BJ (cell line): ENCODE results near the gene ZNF284. TPM values are rescaled to one million over a fixed set of nuclear protein-coding genes. Genes with fewer than 3 reads are reported as not detected.

ENCODE experiments used
- CTCF ChIA-PET: fragments of 350-600 bp; formaldehyde crosslinking; extraction: SDS; loops from one replicate; lab custom pipeline; 2021; ENCODE audit warnings: antibody characterized with exemption, inconsistent platforms; lab: Yijun Ruan, JAX
- POLR2A ChIA-PET: fragments of 300-600 bp; sonication (Branson Sonifier 250); formaldehyde crosslinking; extraction: SDS; loops from one replicate; lab custom pipeline; 2021; ENCODE audit warnings: antibody characterized with exemption; lab: Charles Lee
- DNase-seq: peaks from one replicate; pipeline ENCODE4 v3.0.0-alpha.2; 2011; ENCODE audit warnings: low read depth
- H3K27me3 ChIP-seq: 2 replicates; pipeline ENCODE4 v1.6.0; 2011; ENCODE audit warnings: low read length; ENCODE audit not compliant: control insufficient read depth, insufficient read depth
- H3K36me3 ChIP-seq: 2 replicates; pipeline ENCODE4 v1.5.1; 2011; ENCODE audit warnings: low read length; ENCODE audit not compliant: control insufficient read depth, insufficient read depth
- H3K4me3 ChIP-seq: 2 replicates; pipeline ENCODE4 v1.5.1; 2011; ENCODE audit warnings: low read depth, mild to moderate bottlenecking, control low read depth, low read length
- polyA plus RNA-seq: library from polyadenylated mRNA; depleted of rRNA; stranded (reverse); fragments of >200 nt; gene quantifications from 2 replicates; pipeline ENCODE4 v1.2.3, GENCODE V29; 2011
- TF ChIP-seq, protein P1 (sequence below): IDR thresholded peaks from 2 replicates; pipeline ENCODE4 v1.5.1; 2011; ENCODE audit warnings: low read depth, mild to moderate bottlenecking, control low read depth, inconsistent platforms, low read length, moderate library complexity; ENCODE audit not compliant: insufficient read depth

ZNF284 gene
- polyA plus RNA-seq, 1 experiment = 1.0 TPM

DNA sequence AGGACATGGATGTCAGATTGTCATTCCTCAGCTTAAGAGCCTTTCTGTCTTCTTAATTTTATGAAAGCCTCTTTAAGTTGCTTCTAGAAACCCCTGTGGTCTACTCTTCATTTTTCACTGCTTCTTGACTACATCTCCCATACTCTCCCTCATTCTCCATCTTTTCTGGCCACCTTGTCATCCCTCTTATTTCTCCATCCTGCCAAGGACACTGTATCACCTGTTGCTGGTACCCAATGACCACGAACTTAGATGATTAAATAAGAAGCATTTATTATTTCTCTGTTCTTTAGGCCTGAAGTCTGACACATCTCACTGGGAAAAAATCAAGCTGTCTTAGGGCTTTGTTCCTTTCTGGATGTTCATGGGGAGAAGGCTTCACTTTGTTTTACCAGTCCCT is 10.9 kb upstream of the ZNF284 start:
- peaks cover 20% of the 10 kb centered on the region for H3K36me3 ChIP-seq
- POLR2A ChIA-PET = no interaction called here

DNA sequence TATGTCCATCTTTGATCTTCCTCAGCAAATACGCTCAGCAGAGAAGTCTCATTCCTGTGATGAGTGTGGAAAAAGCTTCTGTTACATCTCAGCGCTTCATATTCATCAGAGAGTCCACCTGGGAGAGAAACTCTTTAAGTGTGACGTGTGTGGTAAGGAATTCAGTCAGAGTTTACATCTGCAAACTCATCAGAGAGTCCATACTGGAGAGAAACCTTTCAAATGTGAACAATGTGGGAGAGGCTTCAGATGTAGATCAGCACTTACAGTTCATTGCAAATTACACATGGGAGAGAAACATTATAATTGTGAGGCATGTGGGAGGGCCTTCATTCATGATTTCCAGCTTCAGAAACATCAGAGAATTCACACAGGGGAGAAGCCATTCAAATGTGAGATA is 5.7 kb upstream of the ZNF284 start:
- Histone ChIP-seq H3K27me3 (no peaks in the 10 kb centered on the region), H3K36me3 (peaks cover 13% of the 10 kb centered on the region), H3K4me3 (no peak overlapping the region)
- TF ChIP-seq, protein P1, sequence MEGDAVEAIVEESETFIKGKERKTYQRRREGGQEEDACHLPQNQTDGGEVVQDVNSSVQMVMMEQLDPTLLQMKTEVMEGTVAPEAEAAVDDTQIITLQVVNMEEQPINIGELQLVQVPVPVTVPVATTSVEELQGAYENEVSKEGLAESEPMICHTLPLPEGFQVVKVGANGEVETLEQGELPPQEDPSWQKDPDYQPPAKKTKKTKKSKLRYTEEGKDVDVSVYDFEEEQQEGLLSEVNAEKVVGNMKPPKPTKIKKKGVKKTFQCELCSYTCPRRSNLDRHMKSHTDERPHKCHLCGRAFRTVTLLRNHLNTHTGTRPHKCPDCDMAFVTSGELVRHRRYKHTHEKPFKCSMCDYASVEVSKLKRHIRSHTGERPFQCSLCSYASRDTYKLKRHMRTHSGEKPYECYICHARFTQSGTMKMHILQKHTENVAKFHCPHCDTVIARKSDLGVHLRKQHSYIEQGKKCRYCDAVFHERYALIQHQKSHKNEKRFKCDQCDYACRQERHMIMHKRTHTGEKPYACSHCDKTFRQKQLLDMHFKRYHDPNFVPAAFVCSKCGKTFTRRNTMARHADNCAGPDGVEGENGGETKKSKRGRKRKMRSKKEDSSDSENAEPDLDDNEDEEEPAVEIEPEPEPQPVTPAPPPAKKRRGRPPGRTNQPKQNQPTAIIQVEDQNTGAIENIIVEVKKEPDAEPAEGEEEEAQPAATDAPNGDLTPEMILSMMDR = no peak
- ChIA-PET POLR2A (no interaction called here), CTCF (no interaction called here)
- no peak for DNase-seq

More for the DNA sequence above, 10.9 kb upstream of the ZNF284 start:
- DNase-seq = no peak
- CTCF ChIA-PET = interaction anchor here (1.0 kb wide), 1 partner anchor 9 kb away, joined by 3 read pairs; no protein-coding TSS in a partner anchor
- TF ChIP-seq, protein P1 = no peak
- Histone ChIP-seq H3K4me3 (no peak overlapping the region), H3K27me3 (no peaks in the 10 kb centered on the region)

DNA sequence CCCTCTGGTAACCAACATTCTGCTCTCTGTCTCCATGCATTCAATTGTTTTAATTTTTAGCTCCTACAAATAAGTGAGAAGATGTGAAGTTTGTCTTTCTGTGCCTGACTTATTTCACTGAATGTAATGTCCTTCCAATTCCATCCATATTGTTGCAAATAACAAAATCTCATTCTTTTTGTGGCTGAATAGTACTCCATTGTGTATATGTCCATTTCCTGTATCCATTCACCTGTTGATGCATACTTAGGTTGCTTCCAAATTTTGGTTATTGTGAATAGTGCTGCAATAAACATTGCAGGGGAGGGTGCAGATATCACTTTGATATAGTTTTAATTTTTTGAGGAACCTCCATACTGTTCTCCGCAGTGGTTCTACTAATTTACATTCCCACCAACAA is 2.5 kb upstream of the ZNF284 start:
- DNase-seq = no peak
- no peak overlapping the region for H3K4me3 ChIP-seq
- TF ChIP-seq, protein P1 = no peak
- ChIA-PET POLR2A (no interaction called here), CTCF (interaction anchor here (1.3 kb wide), 1 partner anchor 10 kb away, joined by 5 read pairs; no protein-coding TSS in a partner anchor)
- no peaks in the 10 kb centered on the region for H3K27me3 ChIP-seq
- peaks cover 6% of the 10 kb centered on the region for H3K36me3 ChIP-seq

DNA sequence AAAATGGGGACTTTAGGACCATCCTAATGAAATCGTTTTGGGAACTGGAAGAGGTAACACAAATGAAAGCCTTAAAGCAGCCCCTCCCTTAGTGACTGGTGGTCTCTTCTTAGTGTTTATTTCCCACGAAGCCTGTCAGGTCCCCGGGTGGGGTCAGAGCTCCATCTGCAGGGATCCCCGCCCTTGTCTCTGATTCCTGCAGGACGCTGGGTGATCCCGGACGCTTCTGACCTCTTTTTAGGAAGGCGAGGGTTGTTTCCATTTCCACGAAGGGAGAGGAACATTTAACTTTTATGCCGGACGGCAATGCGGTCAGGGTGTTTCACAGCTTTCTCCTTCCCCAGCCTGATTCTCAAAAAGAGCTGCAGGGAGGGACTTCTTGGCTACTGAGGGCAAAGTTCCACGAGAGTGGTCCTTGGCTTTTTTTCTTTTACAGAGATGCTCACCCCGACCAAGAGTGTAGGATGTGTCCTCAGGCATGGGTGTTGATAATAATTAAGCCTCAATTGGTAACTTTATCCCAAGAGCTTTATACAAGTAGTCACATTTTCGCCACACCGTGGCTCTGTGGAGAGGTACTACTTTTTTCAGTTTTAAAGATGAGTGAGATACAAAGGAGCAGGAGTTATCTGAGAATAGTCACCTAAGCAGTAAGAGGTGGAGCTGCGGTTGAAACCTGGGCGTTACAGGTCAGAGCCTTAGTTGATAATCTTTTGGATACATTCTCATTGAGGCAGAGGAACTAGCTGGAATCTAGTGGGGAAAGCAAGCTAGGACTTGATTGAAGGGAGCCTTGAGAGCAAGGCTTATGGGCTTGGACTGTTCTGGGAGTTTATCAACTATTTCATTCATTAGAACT is 813 bp downstream of the ZNF284 start:
- POLR2A ChIA-PET = interaction anchor here (0.5 to 0.6 kb wide), 2 partner anchors 41 to 571 kb away, joined by 4 to 8 read pairs; partner anchors contain the start of gene PVR
- no peak for DNase-seq
- H3K36me3 ChIP-seq = peaks cover 2% of the 10 kb centered on the region; the same call in 1 of the 2 replicates
- H3K27me3 ChIP-seq = no peaks in the 10 kb centered on the region
- peak overlapping the region; percentile 73 for H3K4me3 ChIP-seq
- CTCF ChIA-PET = no interaction called here
- TF ChIP-seq, protein P1 = 0 out of 2 replicates have a peak, but pooled peaks have one; percentile 27

DNA sequence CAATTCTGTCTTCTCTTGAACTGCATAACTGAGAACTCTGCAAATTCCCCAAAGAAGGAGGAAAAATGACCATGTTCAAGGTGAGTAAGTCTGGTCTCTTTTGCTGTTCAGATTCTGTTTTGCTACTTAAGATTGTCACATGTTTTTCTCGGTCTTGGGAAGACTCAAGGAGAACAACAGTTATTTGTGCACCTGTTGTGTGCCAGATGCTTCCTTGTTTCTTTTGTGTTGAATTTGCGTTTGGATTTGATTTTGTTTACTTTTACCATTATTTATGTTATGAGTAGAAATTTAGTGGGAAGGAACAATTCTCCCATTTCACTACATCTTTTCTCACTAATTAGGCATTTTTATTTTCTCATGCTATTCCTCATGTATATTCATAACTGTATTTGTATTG is 4.4 kb downstream of the ZNF284 start:
- Histone ChIP-seq H3K4me3 (no peak overlapping the region), H3K27me3 (no peaks in the 10 kb centered on the region), H3K36me3 (peaks cover 4% of the 10 kb centered on the region)
- TF ChIP-seq, protein P1 = no peak
- CTCF ChIA-PET = no interaction called here
- POLR2A ChIA-PET = no interaction called here
- no peak for DNase-seq
